Activated naive CD8-positive, alpha-beta T cell treated with anti-CD3 and anti-CD28 coated beads, Interleukin-2, amount 10 ng/mL, durations not matched to agents 7 days and 5 days (primary cell): Measurements from ENCODE around the gene ZNF367. TPM values are rescaled to one million over a fixed set of nuclear protein-coding genes. Genes with fewer than 3 reads are reported as not detected.
"Not testable (repeated sequence)": the region's sequence is repeated elsewhere in the genome, so short reads cannot be mapped to it uniquely, and the experiment has no call there.

ENCODE experiments used
- ATAC-seq: fragments of 150-1000 bp; cut with Tn5 transposase; one replicate; pipeline ENCODE4 v1.10.0; 2021; ENCODE audit warnings: low read depth, moderate library complexity
- POLR2A ChIA-PET: fragments of 350-600 bp; sonication (Branson Sonifier 250); formaldehyde crosslinking; loops from one replicate; lab custom pipeline; 2021; ENCODE audit warnings: antibody characterized with exemption; lab: Charles Lee
- DNase-seq: peaks from one replicate; pipeline ENCODE4 v3.0.0; 2021
- H3K27ac Mint-ChIP-seq: one replicate; pipeline ENCODE4 v1.8.0; 2022; ENCODE audit warnings: mild to moderate bottlenecking, mixed read lengths
- H3K27me3 Mint-ChIP-seq: one replicate; pipeline ENCODE4 v1.8.0; 2022; ENCODE audit warnings: mild to moderate bottlenecking, moderate library complexity, mixed read lengths
- H3K36me3 Mint-ChIP-seq: one replicate; pipeline ENCODE4 v1.8.0; 2021; ENCODE audit warnings: mild to moderate bottlenecking, mixed read lengths
- H3K4me1 Mint-ChIP-seq: one replicate; pipeline ENCODE4 v1.8.0; 2021; ENCODE audit warnings: mixed read lengths
- H3K4me3 Mint-ChIP-seq: one replicate; pipeline ENCODE4 v1.8.0; 2022; ENCODE audit warnings: mild to moderate bottlenecking, moderate library complexity, mixed read lengths
- H3K9me3 Mint-ChIP-seq: one replicate; pipeline ENCODE4 v1.8.0; 2021; ENCODE audit warnings: mixed read lengths
- total RNA-seq, 2 experiments: library from RNA; stranded (reverse); gene quantifications; one replicate each; pipeline ENCODE4 v1.2.3, GENCODE V29; 2021

ZNF367 gene
- total RNA-seq, 2 experiments from 2014 or later, result 26.0 to 27.3 TPM

GRCh38 chr9:96382839-96383164 is 35.4 kb downstream of the ZNF367 start:
- DNase-seq (no peak), ATAC-seq (no peak)
- Mint-ChIP-seq H3K4me3 (peak overlapping the region; percentile 84), H3K4me1 (peaks cover 24% of the 10 kb centered on the region), H3K9me3 (no peaks in the 10 kb centered on the region), H3K27ac (peak overlapping the region; percentile 49), H3K27me3 (no peaks in the 10 kb centered on the region), H3K36me3 (peaks cover 23% of the 10 kb centered on the region)
- POLR2A ChIA-PET, result interaction anchor here (1.3 kb wide), 1 partner anchor 17 kb away, joined by 4 read pairs; no protein-coding TSS in a partner anchor

DNA sequence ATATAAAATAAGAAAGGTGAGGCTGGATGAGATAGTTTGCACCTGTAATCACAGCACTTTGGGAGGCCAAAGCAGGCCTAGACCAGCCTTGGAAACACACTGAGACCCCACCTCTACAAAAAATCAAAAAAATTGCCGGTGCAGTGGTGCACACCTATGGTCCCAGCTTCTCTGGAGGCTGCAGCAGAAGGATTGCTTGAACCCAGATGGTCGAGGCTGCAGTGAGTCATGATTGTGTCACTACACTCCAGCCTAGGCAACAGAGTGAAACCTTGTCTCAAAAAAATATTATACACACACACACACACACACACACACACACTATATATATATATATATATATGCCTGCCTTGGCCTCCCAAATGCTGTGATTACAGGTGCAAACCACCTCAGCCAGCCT is 36.0 kb downstream of the ZNF367 start:
- Mint-ChIP-seq H3K9me3 (no peaks in the 10 kb centered on the region), H3K4me1 (peaks cover 29% of the 10 kb centered on the region), H3K27me3 (no peaks in the 10 kb centered on the region), H3K36me3 (peaks cover 26% of the 10 kb centered on the region), H3K4me3 (no peak overlapping the region), H3K27ac (no peak overlapping the region)
- POLR2A ChIA-PET, result interaction anchor here (1.2 to 1.3 kb wide), 2 partner anchors 17 to 37 kb away, joined by 3 to 4 read pairs; no protein-coding TSS in a partner anchor
- ATAC-seq (no peak), DNase-seq (no peak)

GRCh38 chr9:96381696-96382095 is 36.5 kb downstream of the ZNF367 start:
- Mint-ChIP-seq H3K36me3 (peaks cover 26% of the 10 kb centered on the region), H3K27ac (peak overlapping the region; percentile 55), H3K27me3 (no peaks in the 10 kb centered on the region), H3K4me3 (peak overlapping the region; percentile 11), H3K4me1 (peaks cover 29% of the 10 kb centered on the region), H3K9me3 (no peaks in the 10 kb centered on the region)
- POLR2A ChIA-PET, result interaction anchor here (1.2 kb wide), 1 partner anchor 38 kb away, joined by 3 read pairs; no protein-coding TSS in a partner anchor
- DNase-seq (no peak), ATAC-seq (no peak)

- no peak overlapping the region for H3K4me3 Mint-ChIP-seq
- no peak for DNase-seq
- peaks cover 26% of the 10 kb centered on the region for H3K36me3 Mint-ChIP-seq
- POLR2A ChIA-PET, result interaction anchor here (1.2 kb wide), 1 partner anchor 38 kb away, joined by 3 read pairs; no protein-coding TSS in a partner anchor
- H3K27ac Mint-ChIP-seq, result no peak overlapping the region
- no peak for ATAC-seq
- peaks cover 29% of the 10 kb centered on the region for H3K4me1 Mint-ChIP-seq
- H3K9me3 Mint-ChIP-seq, result no peaks in the 10 kb centered on the region
- H3K27me3 Mint-ChIP-seq, result no peaks in the 10 kb centered on the region
Observed at GRCh38 chr9:96381125-96381524, 37.0 kb downstream of the ZNF367 start.

- no peaks in the 10 kb centered on the region for H3K9me3 Mint-ChIP-seq
- H3K4me1 Mint-ChIP-seq, result peaks cover 27% of the 10 kb centered on the region
- POLR2A ChIA-PET, result no interaction called here
- no peak for DNase-seq
- H3K4me3 Mint-ChIP-seq, result no peak overlapping the region
- peaks cover 24% of the 10 kb centered on the region for H3K36me3 Mint-ChIP-seq
- no peak overlapping the region for H3K27ac Mint-ChIP-seq
- ATAC-seq, result no peak
- no peaks in the 10 kb centered on the region for H3K27me3 Mint-ChIP-seq
Observed at GRCh38 chr9:96379461-96379860, 38.7 kb downstream of the ZNF367 start.

DNA sequence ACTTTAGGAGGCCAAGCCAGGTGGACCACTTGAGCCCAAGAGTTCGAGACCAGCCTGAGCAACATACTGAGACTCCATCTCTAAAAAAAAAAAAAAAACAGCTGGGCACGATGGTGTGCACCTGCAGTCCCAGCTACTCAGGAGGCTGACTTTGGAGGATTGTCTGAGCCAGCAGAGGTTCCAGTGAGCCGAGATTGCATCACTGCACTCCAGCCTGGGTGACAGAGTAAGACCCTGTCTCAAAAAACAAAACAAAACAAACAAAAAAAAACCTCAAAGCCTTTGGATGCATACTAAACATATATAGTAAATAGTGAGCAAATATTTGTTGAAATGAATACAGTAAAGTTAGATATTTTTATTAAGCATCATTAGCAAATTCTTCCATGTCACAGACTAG is 40.0 kb downstream of the ZNF367 start:
- Mint-ChIP-seq H3K27ac (no peak overlapping the region), H3K4me1 (peaks cover 21% of the 10 kb centered on the region), H3K4me3 (no peak overlapping the region), H3K9me3 (no peaks in the 10 kb centered on the region), H3K36me3 (peaks cover 18% of the 10 kb centered on the region), H3K27me3 (no peaks in the 10 kb centered on the region)
- no peak for DNase-seq
- POLR2A ChIA-PET, result no interaction called here
- ATAC-seq, result no peak

DNA sequence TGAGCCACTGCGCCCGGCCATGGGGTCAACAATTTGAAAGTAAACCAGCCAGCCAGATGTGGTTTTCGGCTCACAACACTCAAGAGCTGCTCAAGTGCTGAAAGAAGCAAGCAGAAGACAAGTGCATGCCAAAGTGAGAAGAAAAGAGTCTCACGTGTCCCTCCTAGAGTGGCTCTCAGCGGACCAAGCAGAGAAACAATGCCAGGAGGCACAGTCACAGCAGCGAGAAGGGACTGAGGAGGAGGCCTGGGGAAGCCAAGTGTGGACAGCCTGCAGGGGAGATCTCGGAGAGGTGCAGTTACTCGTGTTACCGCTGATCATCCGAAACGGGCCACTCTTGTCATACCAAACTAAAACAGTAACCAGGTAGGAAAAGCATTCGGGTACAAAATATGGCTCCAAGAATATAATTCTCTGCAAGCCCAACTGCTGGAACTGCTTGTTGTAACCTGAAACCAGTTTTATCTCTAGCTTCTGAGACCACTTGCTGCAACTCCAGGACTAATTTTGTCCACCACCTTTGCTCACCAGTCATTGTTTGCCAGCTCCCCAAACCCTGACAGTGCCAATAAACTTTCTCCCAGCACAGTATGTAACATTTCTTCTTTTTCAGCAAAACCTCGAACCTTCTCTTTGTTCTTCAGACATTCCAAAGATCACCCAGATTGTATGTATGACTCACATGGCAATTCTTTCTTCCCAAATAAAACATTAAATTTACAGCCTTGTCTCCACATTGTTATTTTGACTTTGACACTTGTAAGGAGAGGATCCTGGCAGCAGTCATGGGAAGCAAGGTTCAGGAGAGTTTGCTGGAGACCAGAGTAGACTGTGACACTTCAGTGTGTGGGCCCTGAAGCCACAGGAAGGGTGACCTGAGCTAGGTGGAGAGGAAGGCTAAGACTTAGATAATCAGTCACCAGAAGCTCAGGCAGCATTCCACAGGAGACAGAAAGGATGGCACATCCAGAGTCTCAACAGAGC is 41.0 kb downstream of the ZNF367 start:
- Mint-ChIP-seq H3K9me3 (no peaks in the 10 kb centered on the region), H3K27ac (peak overlapping the region; percentile 66), H3K36me3 (peaks cover 18% of the 10 kb centered on the region), H3K4me3 (no peak overlapping the region), H3K4me1 (peaks cover 17% of the 10 kb centered on the region), H3K27me3 (no peaks in the 10 kb centered on the region)
- POLR2A ChIA-PET, result no interaction called here
- no peak for DNase-seq
- ATAC-seq, result no peak

DNA sequence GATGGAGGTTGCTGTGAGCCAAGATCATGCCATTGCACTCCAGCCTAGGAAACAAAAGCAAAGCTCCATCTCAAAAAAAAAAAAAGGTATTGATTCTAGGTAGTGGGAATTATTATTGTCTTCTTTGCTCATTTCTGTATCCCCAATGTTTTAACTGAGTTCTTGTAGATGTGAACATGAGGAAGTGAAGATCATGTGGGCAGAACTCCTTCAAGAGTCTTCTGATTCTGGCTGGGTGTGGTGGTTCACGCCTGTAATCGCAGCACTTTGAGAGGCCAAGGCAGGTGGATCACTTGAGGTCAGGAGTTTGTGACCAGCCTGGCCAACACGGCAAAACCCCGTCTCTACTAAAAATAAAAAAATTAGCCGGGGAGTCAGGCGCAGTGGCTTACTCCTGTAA is 42.7 kb downstream of the ZNF367 start:
- H3K27me3 Mint-ChIP-seq, ATAC-seq: not testable (repeated sequence)

GRCh38 chr9:96367943-96368342 is 50.2 kb downstream of the ZNF367 start:
- ATAC-seq (no peak), DNase-seq (no peak)
- Mint-ChIP-seq H3K27ac (no peak overlapping the region), H3K27me3 (no peaks in the 10 kb centered on the region), H3K36me3 (peaks cover 6% of the 10 kb centered on the region), H3K9me3 (no peaks in the 10 kb centered on the region), H3K4me1 (no peaks in the 10 kb centered on the region), H3K4me3 (no peak overlapping the region)
- POLR2A ChIA-PET, result no interaction called here

More for the DNA sequence above, 42.7 kb downstream of the ZNF367 start:
- DNase-seq, H3K27ac Mint-ChIP-seq, H3K36me3 Mint-ChIP-seq, H3K9me3 Mint-ChIP-seq, H3K4me3 Mint-ChIP-seq, POLR2A ChIA-PET: not testable (repeated sequence)
- peaks cover 10% of the 10 kb centered on the region for H3K4me1 Mint-ChIP-seq

- no peak for ATAC-seq
- peaks cover 10% of the 10 kb centered on the region for H3K36me3 Mint-ChIP-seq
- no peak for DNase-seq
- H3K27ac Mint-ChIP-seq, result no peak overlapping the region
- H3K9me3 Mint-ChIP-seq, result no peaks in the 10 kb centered on the region
- H3K27me3 Mint-ChIP-seq, result no peaks in the 10 kb centered on the region
- POLR2A ChIA-PET, result no interaction called here
- H3K4me3 Mint-ChIP-seq, result no peak overlapping the region
- no peaks in the 10 kb centered on the region for H3K4me1 Mint-ChIP-seq
Observed at GRCh38 chr9:96363175-96363967, 54.8 kb downstream of the ZNF367 start.

DNA sequence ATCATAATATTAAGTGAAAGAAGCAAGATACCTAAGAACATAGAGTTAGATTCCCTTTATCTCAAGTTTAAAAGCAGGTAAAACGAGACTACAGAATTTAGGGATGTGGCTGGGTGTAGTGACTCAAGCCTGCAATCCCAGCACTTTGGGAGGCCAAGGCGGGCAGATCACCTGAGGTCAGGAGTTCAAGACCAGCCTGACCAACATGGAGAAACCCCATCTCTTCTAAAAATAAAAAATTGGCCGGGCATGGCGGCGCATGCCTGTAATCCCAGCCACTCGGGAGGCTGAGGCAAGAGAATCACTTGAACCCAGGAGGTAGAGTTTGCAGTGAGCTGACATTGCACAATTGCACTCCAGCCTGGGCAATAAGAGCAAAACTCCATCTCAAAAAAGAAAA is 56.1 kb downstream of the ZNF367 start:
- H3K4me1 Mint-ChIP-seq, H3K27ac Mint-ChIP-seq, POLR2A ChIA-PET, ATAC-seq, H3K27me3 Mint-ChIP-seq, H3K9me3 Mint-ChIP-seq, H3K4me3 Mint-ChIP-seq, DNase-seq: not testable (repeated sequence)
- peaks cover 10% of the 10 kb centered on the region for H3K36me3 Mint-ChIP-seq

DNA sequence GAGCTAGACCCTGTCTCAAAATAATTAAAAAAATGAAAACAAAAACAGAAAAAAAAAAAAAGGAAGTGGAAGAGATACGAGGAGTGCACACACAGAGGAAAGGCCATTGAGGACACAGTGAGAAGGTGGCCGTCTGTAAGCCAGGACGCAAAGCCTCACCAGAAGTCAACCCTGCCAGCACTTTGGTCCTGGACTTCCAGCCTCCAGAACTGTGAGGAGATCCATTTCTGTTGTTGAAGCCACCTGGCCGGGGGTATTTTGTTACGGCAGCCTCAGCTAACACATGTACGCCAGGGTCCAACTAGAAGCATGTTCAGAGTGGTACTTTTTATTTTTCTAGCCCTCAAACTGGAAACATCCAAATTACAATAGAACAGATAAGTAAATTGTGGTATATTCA is 56.5 kb downstream of the ZNF367 start:
- POLR2A ChIA-PET, result interaction anchor here (0.7 kb wide), 1 partner anchor 29 kb away, joined by 3 read pairs; no protein-coding TSS in a partner anchor
- no peak for ATAC-seq
- H3K9me3 Mint-ChIP-seq, result no peaks in the 10 kb centered on the region
- H3K27ac Mint-ChIP-seq, result no peak overlapping the region
- H3K4me1 Mint-ChIP-seq, result no peaks in the 10 kb centered on the region
- no peak for DNase-seq
- peaks cover 10% of the 10 kb centered on the region for H3K36me3 Mint-ChIP-seq
- H3K4me3 Mint-ChIP-seq, result no peak overlapping the region
- no peaks in the 10 kb centered on the region for H3K27me3 Mint-ChIP-seq

GRCh38 chr9:96360976-96361375 is 57.2 kb downstream of the ZNF367 start:
- no peaks in the 10 kb centered on the region for H3K9me3 Mint-ChIP-seq
- H3K4me1 Mint-ChIP-seq, result no peaks in the 10 kb centered on the region
- DNase-seq (no peak), ATAC-seq (no peak)
- no peaks in the 10 kb centered on the region for H3K27me3 Mint-ChIP-seq
- no peak overlapping the region for H3K27ac Mint-ChIP-seq
- POLR2A ChIA-PET, result interaction anchor here (0.7 kb wide), 1 partner anchor 30 kb away, joined by 3 read pairs; no protein-coding TSS in a partner anchor
- H3K36me3 Mint-ChIP-seq, result peaks cover 10% of the 10 kb centered on the region
- H3K4me3 Mint-ChIP-seq, result no peak overlapping the region
